Measurements from ENCODE around the gene IER5L.
A peak's percentile ranks its signal among the peaks of the same experiment; 100 is the strongest.
"Not testable (repeated sequence)": the region's sequence is repeated elsewhere in the genome, so short reads cannot be mapped to it uniquely, and the experiment has no call there.

Gene IER5L

GRCh38 chr9:129181246-129181645 is 3.2 kb upstream of the IER5L start:
- DNase-seq (ENCODE audit: low read depth in 2 of 2) = no peak

- DNase-seq (ENCODE audit: low read depth in 2 of 2) = no peak
These were observed 714 bp upstream of the IER5L start for GRCh38 chr9:129178568-129179382.

- DNase-seq (ENCODE audit: low read depth in 2 of 2) = no peak
These were observed 644 bp downstream of the IER5L start for GRCh38 chr9:129177443-129177790.

GRCh38 chr9:129176701-129177442 is 1.2 kb downstream of the IER5L start:
- DNase-seq (ENCODE audit: low read depth in 2 of 2) = no peak

GRCh38 chr9:129175825-129176633 is 2.0 kb downstream of the IER5L start:
- peak in 1 of 2 experiments; percentile 55 for DNase-seq (ENCODE audit: low read depth in 2 of 2)

DNA sequence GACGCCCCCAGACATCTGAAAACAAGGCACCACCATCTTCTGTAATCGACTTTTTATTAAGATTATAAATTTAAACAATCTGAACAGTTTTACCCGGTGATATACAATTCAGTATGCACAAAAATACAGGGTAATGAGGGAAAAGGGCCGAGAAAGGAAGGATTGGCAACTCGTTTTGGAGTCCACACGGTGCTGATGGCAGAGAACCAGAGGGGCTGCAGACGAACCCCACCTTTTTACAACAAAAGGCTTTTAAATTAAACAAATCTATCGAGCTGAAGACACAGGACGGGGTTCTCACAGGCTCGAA is 2.6 kb downstream of the IER5L start:
- DNase-seq (ENCODE audit: low read depth in 2 of 2) = no peak

DNA sequence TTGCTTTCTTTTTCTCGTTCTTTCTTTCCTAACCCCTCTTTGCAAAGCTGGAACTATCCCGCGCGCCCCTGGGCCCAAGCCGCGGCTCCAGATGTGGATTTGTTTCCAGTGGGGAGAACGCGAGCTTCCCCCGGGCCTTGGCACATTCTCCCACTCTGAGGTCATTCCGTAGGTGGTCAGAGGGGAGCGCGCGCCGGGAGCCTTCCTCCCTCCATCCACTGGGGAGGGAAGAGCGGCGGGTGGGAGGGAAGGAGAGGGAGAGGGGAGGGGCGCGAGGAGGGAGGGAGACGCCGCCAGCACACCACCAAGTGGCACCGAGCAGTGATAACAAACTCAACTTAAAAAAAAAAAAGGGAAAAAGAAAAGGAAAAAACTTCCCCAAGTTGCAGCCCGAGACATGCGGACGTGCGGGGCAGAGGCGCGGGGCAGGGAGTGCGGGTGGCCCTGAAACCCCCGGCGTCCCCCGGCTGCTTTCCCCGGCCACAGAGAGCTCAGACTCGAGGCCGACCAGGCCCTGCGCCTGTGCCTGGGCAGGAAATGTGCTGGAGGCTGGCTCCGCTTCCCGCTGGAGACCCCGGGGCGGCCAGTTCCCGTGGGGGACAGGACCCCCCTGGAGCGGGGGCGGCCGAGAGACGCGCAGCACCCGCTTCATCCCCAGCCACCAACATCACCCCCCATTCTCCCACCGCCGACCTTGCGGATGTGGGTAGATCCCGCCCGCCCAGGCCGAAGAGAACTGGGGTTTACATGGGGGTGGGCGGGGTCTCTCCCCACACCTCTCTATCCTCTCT is 3.1 kb downstream of the IER5L start:
- no peak for DNase-seq (ENCODE audit: low read depth in 2 of 2)

GRCh38 chr9:129174102-129174723 is 3.8 kb downstream of the IER5L start:
- DNase-seq (ENCODE audit: low read depth in 2 of 2) = peak; percentile 65 to 80

GRCh38 chr9:129173296-129174101 is 4.6 kb downstream of the IER5L start:
- no peak for DNase-seq (ENCODE audit: low read depth in 2 of 2)

DNA sequence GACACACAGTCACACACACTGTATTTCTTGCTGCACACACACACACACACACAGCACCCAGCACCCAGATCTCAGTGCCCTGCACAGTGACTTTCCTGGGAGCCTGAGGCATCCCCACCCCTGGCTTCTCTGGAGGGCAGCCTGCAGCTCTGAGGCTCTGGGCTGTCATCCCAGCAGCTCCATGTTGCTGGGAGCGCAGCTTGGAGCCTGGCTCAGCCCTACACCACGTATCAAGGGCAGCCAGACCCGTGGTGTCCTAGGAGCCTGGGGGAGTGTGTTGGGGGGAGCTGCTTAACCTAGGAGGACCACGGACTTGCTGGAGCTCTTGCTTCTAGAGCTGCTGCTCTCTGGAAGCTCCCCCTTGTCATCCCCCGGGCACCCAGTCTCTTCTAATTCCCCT is 5.2 kb downstream of the IER5L start:
- no peak for DNase-seq (ENCODE audit: low read depth in 2 of 2)

DNA sequence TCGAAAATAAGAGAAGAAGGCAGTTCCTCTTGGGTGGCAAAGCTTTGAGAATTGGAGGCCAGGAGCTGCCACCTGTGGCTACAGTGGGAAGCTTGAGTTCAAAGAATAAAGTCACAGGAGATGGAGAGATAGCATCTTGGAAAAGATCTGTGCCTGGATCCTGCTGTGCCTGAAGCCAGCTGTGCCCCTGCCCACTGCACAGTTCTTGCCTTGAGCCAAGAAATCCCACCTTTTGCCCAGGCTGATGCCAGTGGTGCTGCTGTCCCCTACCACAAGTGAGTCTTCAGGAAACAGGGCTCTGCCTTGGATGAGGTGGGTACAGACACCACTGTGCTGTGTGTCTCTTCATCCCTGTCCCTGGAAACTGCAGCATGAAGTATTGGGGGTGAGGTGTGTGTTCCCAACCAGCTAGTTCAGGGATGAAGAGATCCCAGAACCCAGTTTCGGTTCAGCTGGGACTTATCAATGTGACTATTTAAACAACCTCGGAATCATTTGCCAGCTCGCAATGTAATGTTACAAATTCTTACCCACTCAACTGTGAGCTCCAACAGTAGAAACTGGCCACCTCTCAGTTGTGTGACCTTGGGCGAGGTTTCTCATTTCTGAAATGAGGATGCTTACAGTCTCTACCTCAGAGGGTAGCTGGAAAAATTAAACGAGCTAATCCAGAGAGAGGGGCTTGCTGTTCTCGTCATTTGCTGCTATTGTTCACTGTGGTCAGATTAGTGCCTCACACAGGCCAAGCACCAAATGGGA is 5.9 kb downstream of the IER5L start:
- no peak for DNase-seq (ENCODE audit: low read depth in 2 of 2)

DNA sequence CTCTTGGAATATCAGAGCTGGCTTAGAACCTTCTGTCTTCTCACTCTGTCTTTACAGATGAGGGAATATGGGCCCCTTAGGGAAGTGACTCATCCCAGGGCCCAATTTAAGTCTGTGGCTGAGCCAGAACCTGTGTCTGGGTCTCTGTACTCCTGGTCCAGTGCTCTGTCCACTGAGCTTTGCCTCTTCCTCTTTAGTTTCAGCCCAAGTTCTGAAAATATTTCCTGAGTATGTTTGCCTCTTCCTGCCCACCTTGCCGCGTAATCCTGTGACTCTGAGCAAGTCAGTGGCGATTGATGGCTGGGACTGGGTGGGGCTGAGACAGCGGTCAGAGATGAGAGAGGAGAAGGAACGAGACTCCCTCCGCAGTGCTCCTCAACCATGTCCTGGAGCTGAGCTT is 7.8 kb downstream of the IER5L start:
- DNase-seq (ENCODE audit: low read depth in 2 of 2) = no peak

DNA sequence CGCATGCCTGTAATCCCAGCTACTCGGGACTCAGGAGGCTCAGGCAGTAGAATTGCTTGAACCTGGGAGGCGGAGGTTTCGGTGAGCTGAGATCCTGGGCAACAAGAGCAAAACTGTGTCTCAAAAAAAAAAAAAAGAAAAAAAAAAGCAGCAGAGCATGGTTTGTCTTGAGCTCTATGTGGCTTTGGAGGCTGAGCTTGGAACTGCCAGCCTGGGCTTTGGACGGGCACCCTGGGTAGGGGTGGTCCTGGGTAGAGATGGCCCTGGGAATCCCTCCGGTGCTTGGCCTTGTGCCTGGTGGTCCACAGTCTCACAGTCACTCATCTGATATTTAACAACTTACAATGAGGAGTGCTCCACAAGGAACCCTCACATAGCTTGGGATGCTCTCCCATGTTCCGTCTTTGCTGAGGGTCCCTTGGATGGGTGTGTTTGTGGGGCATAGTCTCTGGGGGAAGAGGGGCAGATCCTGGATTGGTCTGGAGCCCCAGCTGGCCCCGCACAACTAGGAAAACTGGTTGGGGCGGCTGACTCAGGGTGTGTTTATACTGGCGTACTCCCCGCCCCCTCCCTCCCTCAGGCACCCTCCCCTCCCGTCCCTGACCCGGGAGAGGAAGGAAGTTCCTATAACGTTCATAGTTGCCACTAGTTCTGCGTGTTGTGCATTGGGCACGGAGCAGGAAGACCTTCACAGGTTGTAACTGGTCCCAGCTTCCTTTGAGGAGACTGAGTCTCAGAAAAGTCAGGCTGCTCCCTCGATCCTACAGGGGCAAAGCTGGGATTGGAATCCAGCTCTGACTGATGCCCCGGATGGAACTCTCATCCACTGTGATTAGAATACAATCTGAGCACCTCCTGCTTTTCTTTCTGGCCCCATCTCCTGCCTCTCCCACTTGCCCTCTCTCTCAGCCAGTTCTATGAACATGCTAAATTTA is 11.2 kb downstream of the IER5L start:
- no peak for DNase-seq (ENCODE audit: low read depth in 2 of 2)

- DNase-seq (ENCODE audit: low read depth in 2 of 2) = no peak
These were observed 12.9 kb downstream of the IER5L start for GRCh38 chr9:129165198-129165597.

DNA sequence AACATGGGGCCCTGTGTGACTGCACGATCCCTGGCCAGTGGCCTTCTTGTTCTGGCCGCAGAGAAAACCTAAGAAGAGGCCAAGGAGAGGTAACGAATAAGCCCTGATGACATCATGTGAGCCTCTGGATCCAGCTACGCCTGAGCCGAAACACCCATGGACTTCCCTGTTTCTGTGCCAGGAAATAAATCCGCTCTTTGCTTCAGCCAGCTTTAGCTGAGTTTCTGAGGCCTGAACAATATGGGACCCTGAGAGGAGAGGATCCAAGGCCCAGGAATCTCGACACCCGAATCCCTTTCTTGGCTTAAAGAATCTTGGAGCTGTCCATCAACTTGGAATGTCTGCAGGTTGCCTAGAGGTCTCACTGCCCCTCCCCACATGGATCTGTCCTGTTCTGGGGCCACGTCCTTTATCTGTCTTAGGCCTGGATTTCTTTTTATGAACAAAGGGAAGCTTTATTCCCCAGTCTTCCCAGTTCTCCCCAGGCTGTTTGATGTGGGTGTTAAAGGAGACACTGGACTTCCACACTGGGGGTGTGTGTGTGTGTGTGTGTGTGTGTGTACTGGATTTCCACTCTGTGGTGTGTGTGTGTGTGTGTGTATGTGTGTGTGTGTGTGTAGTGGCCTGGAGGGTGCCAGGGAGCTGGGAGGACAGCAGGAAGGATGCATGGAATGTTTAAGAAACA is 13.7 kb downstream of the IER5L start:
- no peak for DNase-seq (ENCODE audit: low read depth in 2 of 2)

- DNase-seq (ENCODE audit: low read depth in 2 of 2) = no peak
These were observed 14.3 kb downstream of the IER5L start for GRCh38 chr9:129163753-129164152.

- DNase-seq (ENCODE audit: low read depth in 2 of 2) = not testable (repeated sequence)
These were observed 14.8 kb downstream of the IER5L start for GRCh38 chr9:129163198-129163670.
